ENCODE results near the gene ZNF423. TPM values are rescaled to one million over a fixed set of nuclear protein-coding genes. Genes with fewer than 3 reads are reported as not detected.

ZNF423 gene
- total and polyA plus RNA-seq, 2 of the 13 experiments (the other 11 are each of a cell fraction or from before 2014, with no cell fraction given) = 0.07 to 0.31 TPM

- TF ChIP-seq, protein P1, sequence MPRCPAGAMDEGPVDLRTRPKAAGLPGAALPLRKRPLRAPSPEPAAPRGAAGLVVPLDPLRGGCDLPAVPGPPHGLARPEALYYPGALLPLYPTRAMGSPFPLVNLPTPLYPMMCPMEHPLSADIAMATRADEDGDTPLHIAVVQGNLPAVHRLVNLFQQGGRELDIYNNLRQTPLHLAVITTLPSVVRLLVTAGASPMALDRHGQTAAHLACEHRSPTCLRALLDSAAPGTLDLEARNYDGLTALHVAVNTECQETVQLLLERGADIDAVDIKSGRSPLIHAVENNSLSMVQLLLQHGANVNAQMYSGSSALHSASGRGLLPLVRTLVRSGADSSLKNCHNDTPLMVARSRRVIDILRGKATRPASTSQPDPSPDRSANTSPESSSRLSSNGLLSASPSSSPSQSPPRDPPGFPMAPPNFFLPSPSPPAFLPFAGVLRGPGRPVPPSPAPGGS (CRISPR knock-in tag; IDR thresholded peaks at IDR 0.05) = no peak
- TF ChIP-seq ZNF546 (CRISPR knock-in tag; conservative IDR thresholded peaks at IDR 0.05) (no peak), SCMH1 (CRISPR knock-in tag; IDR thresholded peaks at IDR 0.05; ENCODE audit: borderline replicate concordance) (no peak), SOX6 (IDR thresholded peaks at IDR 0.05) (no peak), SOX6 (CRISPR knock-in tag; IDR thresholded peaks at IDR 0.05) (no peak), FIP1L1 (IDR thresholded peaks at IDR 0.05; ENCODE audit: borderline replicate concordance, insufficient read depth, low read depth, low read length) (no peak), SUZ12 (IDR thresholded peaks at IDR 0.05; ENCODE audit: low read depth, low read length) (no peak), ZNF414 (CRISPR knock-in tag; IDR thresholded peaks at IDR 0.05) (no peak)
- TF ChIP-seq, protein P2, sequence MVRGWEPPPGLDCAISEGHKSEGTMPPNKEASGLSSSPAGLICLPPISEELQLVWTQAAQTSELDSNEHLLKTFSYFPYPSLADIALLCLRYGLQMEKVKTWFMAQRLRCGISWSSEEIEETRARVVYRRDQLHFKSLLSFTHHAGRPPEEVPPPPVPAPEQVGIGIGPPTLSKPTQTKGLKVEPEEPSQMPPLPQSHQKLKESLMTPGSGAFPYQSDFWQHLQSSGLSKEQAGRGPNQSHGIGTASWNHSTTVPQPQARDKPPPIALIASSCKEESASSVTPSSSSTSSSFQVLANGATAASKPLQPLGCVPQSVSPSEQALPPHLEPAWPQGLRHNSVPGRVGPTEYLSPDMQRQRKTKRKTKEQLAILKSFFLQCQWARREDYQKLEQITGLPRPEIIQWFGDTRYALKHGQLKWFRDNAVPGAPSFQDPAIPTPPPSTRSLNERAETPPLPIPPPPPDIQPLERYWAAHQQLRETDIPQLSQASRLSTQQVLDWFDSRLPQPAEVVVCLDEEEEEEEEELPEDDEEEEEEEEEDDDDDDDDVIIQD (CRISPR knock-in tag; IDR thresholded peaks at IDR 0.05; ENCODE audit: low read depth) = no peak
Observed at GRCh38 chr16:49562228-49562627, 293.7 kb downstream of the ZNF423 start (continued).

Data from HepG2 (cell line).